ENCODE results near the gene SNED1.

Gene SNED1

DNA sequence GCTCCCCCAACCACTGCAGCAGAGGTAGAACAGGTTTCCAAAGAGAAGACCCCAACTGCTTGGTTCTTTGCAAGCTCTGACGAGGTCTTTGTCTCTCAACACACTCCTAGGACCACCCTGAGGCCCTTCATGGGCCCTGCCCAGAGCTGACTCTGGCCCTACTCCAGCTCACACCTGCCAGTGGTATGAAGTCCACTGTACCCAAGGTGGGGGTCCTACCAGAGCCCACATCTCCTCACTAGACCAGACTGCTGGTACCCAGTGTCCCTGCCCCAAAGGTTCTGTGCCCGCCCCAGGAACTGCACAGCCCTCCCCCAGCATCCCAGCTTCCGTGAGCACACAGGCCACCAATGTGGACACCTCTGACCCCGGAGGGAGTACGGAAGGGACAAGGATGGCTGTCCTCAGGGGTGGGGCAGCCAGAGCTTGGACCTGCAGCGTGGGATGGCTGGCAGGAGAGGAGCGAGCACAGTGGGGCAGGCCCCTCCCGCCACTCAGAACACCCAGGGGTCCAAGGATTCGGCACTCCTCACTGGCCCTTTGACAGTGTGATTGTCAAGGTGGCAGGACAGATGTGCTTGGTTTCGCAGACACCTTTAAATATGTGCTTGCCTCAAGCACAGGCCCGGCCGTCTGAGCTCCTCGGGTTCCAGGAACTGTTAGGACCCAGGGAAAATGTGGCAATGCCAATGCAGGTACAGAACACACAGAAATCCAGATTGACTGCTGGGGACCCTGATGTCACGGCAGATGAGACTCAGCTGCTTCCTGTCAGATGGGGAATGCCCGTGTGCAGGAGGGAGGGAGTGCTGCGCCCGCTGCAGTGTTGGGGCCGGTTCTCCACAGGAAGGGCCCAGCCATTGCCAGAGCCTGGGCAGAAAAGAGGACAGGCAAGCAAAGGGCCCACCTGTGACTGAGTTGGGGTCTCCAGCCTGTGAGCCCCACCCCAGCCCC, 52.5 kb downstream of the SNED1 start:
- no peak for DNase-seq

DNA sequence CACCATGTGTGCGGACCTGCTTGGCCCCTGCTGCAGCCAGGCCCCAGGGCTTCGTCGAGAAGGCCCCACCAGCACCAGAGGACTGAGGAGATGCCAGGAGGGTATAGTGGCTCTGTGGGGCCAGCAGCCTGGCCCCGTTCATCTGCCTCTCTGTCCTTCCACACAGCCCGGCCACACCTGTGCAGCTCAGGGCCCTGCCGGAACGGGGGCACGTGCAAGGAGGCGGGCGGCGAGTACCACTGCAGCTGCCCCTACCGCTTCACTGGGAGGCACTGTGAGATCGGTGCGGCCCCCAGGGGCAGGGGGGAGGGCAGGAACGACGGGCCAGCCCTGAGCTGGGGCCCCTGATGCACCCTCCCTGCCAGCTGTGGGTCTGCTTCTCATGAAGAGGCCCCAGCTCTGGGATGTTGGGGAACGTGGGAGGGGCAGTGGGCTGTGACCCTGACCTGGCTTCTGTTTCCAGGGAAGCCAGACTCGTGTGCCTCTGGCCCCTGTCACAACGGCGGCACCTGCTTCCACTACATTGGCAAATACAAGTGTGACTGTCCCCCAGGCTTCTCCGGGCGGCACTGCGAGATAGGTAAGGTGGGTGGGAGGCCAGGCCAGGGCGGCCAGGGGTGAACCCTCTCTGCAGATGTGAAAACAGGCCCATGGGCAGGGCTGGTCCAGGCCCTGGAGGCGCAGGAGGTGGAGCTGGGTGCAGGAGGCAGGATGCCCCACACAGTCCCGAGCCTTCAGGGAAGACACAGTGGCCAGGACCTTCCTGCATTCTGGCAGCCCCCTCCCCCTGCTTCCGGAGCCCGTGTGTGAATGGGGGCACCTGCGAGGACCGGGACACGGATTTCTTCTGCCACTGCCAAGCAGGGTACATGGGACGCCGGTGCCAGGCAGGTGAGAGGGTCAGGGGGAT, 53.4 kb downstream of the SNED1 start:
- no peak for DNase-seq

DNA sequence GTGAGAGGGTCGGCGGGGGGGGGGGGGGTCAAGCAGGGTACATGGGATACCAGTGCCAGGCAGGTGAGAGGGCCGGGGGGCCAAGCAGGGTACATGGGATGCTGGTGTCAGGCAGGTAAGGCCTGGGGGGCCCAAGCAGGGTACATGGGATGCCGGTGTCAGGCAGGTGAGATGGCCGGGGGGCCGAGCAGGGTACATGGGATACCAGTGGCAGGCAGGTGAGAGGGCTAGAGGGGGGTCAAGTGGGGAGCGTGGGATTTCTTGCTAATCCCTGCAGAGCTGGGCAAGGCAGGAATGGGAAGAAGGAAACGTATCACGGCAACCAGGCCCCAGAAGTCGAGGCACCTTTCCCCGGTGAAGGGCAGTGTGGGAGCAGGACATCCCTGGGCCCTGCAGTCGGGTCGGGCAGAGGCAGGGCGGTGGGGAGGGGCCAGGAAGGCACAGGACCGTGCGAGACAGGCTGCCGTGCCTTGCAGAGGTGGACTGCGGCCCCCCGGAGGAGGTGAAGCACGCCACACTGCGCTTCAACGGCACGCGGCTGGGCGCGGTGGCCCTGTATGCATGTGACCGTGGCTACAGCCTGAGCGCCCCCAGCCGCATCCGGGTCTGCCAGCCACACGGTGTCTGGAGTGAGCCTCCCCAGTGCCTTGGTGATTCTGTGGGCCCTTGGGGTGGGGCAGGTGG, 54.4 kb downstream of the SNED1 start:
- DNase-seq, result no peak

DNA sequence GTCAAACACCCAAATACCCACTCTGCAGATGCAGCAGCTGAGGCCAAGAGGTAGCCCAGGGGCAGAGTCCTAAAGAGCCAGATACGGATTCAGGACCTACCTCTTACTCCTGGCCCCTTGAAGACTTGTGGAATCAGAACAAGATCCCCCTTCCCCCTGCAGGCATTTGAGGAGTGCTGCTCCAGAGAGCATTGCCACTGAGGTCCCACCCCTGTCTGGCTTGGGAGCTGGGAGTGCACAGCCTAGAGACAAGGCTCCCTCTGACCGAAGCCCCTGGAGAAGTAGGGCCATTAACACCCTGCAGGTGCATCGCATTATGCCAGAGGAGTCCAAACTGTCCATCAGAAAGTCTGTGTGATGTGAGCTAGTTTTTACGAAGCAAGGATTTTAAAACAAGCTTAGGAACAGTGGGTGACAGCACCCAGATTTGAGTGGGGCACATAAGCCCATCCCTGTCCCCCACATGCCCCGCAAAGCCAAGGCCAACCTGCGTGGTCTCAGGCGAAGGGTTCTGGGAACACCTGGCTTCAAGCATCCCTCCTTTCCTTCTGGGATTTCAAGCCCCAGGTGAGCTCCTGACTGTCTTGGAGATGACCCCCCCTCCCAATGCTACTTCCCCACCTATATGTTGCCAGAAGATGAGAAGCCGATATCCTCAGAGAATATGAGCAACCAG, 55.3 kb downstream of the SNED1 start:
- DNase-seq, result no peak

DNA sequence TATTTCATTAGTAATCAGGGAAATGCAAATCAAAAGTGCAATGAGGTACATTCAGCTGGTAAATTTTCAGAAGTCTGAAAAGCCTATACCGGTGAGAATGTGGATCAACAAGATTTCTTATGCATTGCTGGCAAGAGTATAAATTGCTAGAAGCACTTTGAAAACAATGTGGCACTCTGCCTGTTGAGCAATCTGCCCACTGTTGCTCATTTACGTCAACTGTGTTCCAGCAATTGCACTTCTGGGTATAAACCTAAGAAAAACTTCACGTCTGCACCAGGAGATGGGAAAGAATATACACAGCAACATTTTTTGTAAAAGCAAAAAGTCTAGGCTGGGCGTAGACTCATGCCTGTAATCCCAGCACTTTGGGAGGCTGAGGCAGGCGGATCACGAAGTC, 62.9 kb downstream of the SNED1 start:
- no peak for DNase-seq

DNA sequence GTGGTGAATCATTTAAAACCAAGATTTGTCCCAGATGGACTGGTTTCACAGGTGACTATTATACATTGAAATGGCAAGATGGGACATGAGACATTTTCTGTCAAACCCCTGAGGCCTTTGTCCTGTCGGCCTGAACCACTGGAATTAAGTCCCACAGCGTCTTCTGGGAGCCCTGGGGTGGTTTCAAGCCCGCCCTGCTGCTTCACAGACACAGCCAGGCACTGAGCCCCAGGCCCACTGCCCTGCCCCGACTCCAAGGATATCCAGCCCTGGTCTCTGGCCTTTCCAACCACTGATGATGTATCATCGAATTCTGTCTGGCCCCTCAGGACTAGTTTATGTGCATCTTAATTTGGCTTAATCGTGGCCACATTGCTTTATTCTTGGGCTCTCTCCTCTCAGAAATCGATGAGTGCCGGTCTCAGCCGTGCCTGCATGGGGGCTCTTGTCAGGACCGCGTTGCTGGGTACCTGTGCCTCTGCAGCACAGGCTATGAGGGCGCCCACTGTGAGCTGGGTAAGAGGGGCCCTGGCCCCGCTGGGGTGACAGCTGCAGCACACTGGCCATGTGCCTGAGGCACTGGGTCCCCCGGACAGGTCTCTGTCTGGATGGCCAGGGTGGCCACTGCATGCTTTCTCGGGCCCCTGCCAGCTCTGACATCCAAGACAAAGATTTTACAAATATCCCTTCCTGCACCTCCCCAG, 64.1 kb downstream of the SNED1 start:
- no peak for DNase-seq

DNA sequence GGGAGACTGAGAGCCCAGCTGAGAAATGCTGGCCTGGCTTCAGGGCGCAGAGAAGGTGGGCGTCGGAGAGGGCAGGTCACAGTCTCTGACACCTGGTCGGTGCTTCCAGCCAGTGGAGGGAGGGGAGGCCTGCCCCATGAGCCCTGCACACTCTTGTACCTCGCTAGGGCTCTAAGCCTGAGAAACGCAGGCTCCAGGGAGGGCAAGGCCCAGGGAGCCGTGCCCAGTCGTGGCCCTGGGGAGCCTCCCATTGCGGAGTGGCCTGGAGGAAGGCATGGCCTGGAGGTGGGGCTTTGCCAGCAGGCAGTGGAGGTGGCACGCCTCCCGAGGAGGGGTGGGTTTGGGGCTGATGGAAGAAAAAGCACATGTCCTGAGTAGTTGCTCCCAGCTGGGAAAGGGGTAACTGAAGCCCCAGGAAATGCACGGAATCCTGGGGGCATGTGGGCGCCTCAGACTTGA, 64.7 kb downstream of the SNED1 start:
- no peak for DNase-seq

DNA sequence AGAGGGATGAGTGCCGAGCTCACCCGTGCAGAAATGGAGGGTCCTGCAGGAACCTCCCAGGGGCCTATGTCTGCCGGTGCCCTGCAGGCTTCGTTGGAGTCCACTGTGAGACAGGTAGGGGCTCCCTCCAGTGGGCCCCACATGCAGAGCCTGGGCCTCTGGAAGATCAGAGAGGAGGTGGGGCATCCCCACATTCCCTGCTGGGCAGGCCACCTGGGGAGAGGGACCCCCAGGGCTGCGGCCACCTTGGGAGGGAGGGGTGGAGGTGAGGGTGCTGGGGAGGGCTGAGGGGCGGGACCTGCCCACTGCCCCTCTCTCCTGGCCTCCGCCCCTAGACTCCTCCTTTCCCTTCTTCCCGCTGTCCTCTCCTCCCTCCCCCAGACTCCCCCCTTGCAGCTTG, 65.2 kb downstream of the SNED1 start:
- no peak for DNase-seq

DNA sequence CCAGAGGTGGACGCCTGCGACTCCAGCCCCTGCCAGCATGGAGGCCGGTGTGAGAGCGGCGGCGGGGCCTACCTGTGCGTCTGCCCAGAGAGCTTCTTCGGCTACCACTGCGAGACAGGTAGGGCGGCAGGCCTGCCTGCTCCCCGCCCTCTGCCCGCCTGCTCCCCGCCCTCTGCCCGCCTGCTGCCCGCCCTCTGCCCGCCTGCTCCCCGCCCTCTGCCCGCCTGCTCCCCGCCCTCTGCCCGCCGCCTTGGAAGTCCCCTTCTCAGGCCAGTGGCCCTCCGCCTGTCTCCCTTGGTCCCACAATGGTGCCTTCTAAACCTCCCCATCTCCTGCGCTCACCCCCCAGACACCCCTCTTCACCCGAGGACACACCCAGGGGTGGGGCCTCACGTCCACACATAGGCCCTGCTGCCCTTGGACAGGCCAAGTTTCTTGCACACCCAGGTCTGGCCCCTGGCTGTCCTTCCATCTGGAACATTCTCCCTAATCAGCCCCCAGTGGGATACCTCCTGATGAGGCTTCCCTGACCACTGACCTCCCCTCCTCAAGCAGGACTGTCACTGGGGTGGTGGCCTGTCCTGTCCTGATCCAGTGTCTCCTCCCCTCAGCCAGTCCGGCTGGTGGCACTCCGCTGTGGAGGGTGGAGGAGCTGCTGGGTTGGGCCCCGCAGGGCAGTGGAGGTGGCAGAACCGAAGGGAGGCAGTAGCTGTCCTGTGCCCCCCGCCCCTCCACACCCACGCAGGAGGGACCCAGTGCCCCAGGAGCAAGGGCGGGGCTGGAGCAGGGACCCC, 65.8 kb downstream of the SNED1 start:
- DNase-seq, result no peak

DNA sequence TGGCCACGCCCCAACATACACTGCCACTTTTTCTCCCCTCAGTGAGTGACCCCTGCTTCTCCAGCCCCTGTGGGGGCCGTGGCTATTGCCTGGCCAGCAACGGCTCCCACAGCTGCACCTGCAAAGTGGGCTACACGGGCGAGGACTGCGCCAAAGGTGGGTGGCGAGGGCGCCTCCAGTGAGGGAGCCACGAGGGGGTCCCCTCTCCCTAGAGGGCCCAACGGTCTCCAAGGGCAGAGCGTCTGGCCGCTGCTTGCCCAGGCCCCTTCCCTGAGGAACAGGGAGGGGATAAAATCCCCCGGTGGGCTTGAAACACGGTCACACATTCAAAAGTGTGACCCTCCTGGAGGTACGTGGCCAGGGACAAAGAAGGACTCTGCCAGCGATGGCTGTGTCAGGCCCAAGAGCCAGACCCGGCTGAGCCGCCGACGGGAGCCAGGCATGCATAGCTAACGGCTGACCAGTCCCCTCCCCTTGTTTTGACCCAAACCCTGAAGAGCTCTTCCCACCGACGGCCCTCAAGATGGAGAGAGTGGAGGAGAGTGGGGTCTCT, 66.5 kb downstream of the SNED1 start:
- DNase-seq, result no peak

DNA sequence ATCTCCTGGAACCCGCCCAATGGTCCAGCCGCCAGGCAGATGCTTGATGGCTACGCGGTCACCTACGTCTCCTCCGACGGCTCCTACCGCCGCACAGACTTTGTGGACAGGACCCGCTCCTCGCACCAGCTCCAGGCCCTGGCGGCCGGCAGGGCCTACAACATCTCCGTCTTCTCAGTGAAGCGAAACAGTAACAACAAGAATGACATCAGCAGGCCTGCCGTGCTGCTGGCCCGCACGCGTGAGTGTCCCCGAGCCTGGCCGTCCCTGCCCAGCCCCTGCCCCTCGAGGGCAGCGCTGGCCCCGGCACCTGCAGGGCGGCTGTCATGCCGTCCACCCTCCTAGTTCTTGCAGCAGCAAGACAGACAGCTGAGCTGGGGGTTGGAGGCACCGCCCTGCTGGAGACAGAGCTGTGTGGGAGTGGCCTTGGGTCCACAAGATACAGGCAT, 67.0 kb downstream of the SNED1 start:
- DNase-seq, result no peak

DNA sequence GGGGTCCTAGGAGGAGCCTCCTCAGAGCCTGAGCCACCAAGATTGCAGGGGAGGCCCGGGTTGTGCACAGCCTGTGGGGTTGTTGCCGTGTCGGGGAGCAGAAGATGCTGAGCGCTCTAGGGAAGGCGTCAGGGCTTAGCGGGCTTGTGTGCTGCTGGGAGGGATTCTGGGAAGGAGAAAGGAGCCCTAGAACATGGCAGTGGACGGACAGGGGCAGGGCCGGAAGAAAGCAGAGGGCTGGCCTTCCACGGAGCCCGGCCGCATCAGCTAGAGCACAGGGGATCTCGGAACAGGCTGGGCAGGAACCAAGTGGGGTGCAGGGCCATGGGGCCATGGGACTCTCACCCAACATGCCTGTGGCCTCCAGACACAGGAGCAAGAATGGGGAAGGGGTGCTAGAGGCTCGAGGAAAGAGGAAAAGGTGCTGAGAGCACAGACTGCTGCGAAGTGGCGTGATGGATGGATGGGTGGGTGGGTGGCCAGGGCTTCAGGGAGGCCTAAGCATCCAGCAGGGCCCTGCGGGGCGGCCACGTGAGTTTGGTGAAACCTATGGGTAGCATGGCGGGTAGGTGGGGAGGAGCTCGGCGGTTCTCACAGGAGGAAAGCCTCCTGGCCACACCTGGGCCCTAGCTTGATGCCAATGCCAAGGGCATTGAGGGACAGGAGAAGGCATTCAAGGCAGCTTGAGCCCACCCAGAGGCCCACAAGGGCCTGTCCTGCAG, 67.9 kb downstream of the SNED1 start:
- no peak for DNase-seq

DNA sequence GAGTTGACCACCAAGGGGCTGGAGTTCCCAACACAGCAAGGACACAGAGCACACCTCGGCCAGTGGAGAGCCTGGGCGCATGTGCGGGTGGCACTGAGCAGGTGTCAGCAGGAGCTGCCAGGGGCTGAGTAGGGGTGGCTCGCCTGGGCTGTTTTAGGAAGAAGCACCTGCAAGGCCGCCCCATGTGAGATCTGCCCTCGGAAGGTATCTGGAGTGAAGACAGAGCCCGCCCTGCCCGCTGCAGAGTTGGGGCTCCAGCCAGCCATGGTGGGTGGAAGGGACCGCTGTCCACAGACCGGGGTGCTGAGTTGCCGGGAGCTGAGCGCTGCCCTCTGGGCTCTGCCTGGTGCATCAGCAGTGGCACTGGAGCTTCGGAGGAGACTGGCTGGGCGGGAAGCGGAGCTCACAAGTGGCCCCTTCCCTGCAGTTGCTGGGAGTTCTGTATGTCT, 68.5 kb downstream of the SNED1 start:
- DNase-seq, result no peak

DNA sequence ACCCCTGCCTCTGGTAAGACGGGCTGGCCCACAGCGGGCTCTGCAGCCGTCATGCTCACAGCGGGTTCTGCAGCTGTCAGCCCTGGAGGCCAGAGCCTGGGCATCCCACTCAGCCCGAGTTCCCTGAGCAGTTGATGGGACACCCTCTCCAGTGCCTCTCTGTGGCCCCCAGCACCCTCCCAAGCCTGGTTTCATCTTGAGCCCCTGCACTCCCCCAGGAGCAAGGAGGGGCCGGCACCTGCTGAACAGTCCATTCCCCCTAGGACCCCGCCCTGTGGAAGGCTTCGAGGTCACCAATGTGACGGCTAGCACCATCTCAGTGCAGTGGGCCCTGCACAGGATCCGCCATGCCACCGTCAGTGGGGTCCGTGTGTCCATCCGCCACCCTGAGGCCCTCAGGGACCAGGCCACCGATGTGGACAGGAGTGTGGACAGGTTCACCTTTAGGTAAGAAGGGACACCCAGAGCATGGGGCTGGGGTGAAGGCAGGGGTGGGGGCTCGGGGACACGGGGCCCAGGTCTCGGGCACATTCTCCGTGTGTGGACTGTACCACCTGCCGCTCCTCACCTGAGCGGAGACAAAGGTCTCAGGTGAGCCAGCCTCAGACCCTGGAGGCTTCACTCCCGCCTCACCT, 69.2 kb downstream of the SNED1 start:
- DNase-seq, result no peak

DNA sequence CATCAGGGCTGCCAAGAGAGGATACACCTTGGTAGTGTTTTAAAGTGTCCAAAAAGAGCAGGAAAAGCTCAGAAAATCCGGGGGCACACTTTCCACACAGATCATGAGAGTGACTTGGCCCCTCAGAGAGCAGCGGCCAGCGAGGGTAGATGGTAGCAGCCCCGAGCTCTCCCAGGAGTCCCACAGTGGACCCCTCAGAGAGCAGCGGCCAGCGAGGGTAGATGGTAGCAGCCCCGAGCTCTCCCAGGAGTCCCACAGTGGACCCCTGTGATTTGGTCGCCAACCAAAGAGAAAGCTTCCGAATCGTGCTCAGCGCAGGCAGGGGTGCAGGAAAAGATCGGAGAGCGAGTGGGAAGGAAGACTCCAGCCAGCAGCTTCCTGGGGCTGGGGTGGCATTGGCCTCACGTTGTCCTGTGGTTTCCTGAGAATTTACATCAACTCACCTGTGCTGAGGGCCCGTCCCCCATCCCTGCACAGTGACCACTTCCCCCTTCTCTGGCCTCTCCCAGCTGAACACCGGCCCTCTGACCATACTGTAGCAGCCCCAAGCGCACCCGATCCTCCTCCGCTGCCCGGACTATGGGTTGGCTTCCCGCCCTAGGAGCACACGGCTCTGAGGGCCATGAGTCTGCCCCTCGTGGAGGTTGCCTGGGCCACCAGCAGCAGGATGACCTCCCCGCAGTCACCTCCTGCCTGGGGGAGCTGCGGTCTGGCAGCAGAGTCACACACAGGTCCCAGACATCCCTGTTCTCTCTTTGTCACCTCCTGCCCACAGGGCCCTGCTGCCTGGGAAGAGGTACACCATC, 69.9 kb downstream of the SNED1 start:
- no peak for DNase-seq

DNA sequence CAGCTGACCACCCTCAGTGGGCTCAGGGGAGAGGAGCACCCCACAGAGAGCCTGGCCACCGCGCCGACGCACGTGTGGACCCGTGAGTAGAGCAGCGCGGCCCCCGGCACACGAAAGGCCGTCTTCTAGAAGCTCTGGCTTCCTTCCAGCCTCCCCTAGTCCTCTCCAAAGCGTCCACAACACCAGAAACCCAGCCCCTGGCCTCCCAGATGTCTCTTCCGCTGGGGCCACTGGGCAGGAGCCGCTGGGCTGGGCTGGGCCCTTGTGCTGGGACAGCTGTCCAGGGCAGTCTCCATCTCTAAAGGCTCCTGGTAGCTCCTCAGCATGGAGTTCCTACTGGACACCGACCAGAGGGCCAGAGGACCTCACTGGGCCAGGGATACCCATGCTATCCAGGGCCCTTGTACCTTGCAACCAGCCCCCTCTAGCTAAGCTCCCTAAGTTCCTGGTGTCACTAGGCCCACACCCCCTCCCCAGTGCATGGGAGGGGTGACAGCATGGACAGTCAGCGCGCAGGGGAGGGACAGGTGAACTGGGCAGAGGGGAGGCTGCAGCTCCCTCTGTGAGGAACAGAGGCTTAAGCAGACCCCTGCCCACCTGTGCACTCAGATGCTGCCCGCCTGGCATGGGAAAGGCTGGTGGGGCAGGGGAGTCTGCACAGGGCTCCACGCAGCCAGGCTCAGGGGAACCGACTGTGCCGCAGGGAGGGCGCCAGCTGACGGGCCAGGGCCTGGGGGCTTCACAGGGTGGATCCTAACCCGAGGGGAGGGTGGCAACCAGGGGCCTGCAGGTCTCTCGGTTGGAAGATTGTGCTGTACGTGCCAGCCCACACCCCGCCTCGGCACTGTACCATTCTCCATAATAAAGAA, 70.8 kb downstream of the SNED1 start:
- no peak for DNase-seq

DNA sequence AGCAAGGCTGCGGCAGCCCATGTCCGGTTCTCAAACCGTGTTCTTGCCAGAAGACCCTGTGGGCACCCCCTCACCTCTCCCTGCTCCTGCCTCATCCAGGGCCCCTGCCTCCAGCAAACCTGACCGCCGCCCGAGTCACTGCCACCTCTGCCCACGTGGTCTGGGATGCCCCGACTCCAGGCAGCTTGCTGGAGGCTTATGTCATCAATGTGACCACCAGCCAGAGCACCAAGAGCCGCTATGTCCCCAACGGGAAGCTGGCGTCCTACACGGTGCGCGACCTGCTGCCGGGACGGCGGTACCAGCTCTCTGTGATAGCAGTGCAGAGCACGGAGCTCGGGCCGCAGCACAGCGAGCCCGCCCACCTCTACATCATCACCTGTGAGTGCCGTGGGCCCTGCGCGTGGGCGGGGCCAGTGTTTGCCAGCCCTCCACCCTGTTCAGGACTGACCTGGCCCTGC, 71.4 kb downstream of the SNED1 start:
- no peak for DNase-seq

Measured in NCI-H187 treated with DMSO at 0.1 percent for 48 hours (cell line).